HG03039 (cell line): Measurements from ENCODE around the gene DDX31.
"Not testable (repeated sequence)": the region's sequence is repeated elsewhere in the genome, so short reads cannot be mapped to it uniquely, and the experiment has no call there.

Source experiments
- ATAC-seq: cut with Tn5 transposase; IDR thresholded peaks from one replicate; pipeline ENCODE4 v1.9.1; 2021; ENCODE audit warnings: mild to moderate bottlenecking, moderate library complexity; ENCODE audit not compliant: unreplicated experiment

The DDX31 gene

DNA sequence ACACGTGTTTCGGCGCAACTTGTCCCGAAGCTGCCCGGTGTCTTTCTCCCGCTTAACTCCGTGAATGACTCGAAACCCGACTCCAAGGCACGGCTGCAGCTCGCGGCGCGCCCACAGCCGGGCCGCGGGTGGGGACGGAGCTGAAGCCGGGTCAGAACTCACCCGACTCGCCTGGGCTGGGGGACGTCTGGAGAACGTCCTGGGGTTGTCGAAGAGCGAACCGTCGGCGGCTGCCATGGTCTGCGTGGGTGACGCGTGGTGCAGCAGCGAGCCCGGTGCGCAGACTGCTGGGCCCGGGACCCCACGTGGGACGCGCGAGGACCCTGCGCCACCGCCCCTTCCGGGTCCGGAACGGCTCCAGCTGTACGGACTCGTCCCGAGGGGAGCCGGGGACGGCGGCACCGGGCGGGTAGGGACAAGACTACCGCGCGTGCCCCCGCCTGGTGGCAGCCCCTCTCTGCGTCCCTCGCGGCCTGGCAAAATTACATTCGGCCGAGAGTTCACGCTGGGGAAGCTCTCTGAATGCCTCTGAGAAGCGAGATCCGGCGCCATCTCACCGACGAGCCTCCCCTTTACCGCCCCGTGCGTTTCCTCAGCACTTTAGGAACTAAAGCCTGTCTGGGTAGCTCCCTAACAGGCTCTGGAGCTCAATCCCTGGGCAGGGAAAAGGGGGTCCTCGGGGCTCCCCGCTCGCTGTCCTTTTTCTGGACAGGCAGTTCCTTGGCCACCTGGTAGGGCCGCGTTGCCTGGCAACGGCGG is at the start of gene DDX31:
DDX31 (minus strand) TSS at position 286 of the 759 bp plus-strand sequence; CDS start at position 237, 49 bp downstream.
- ATAC-seq: peak; percentile 72

DNA sequence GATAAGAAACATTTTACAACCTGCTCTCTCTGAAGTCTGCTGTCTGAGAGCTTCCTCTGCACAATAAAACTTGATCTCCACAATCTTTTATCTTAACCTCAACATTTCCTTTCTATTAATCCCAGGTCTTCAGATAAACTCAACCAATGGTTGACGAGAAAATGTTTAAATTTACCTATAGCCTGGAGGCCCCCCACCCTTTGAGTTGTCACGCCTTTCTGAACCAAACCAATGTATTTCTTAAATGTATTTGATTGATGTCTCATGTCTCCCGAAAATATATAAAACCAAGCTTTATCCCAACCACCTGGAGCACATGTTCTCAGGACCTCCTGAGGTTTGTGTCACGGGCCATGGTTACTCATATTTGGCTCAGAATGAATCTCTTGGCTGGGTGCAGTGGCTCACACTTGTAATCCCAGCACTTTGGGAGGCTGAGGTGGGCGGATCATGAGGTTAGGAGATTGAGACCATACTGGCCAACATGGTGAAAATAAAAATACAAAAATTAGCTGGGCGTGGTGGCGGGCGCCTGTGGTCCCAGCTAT is 48.7 kb upstream of the DDX31 start:
- ATAC-seq: not testable (repeated sequence)

DNA sequence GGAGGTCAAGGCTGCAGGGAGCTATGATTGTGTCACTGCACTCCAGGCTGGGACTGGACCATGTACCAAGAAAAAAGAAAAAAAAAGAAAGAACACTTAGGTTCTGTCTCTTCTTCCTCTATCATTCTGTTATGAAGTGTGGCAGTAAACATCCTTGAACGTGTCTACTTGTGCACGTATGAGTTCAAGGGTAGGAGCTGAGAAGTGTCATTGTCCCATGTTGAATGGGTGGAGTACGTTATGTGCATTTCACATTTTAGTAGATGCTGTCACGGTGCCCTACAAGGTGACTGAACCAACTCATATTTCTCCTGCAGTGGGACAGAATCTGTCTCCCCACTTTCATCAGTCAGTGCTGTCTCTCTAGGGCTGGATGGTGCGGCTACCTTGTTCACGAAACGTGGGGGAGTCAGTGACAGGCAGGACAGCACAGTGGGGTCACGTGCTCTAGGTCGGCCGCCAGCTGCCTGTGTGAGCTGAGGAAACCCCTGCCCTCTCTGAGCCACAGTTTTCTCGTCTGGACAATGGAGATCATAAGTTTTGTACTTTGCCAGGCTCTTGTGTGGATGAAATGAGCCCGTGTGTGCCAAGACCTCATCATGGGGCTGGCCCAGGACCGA is 47.7 kb upstream of the DDX31 start:
- no peak for ATAC-seq

DNA sequence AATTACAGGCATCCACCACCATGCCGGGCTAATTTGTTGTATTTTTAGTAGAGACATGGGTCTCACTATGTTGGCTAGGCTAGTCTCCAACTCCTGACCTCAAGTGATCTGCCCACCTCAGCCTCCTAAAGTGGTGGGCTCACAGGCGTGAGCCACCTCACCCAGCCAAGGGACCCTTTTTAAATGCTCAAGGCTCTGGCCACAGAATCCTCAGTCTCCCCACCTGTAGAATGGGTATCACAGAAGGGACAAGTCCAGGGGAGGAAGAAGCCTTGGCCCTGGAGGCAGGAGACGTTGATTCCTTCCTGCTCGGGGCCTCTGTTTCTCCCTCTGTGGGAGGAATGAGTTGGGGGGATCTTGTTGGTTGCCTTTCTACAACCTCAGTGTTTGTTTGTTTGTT is 46.2 kb upstream of the DDX31 start:
- no peak for ATAC-seq

DNA sequence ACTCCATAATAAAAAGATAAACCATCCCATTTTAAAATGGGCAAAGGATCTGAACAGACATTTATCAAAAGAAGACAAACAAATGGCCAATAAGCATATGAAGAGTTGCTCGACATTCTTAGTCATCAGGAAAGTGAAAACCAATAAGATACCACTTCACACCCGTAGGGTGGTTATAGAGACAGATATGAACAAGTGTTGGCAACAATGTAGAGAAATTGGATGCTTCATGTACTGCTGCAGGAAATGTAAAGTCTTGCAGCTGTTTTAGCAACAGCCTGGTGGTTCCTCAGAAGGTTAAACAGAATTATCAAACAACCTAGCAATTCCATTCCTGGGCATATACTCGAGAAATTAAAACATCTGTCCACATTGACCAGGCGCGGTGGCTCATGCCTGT is 43.0 kb upstream of the DDX31 start:
- ATAC-seq: no peak

DNA sequence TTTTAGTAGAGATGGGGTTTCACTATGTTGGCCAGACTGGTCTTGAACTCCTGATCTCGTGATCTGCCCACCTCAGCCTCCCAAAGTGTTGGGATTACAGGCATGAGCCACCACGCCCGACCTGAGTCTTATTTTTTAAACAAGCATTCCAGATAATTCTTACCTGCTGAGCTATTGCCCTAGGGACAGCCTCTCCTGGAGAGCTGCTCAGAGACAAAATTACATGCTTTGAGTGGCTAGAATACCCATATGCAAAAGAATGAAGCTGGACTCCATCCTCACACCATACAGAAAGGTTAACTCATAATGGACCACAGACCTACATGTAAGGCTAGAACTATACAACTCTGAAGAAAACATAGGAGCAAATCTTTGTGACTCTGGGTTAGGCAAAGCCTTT is 42.1 kb upstream of the DDX31 start:
- no peak for ATAC-seq

DNA sequence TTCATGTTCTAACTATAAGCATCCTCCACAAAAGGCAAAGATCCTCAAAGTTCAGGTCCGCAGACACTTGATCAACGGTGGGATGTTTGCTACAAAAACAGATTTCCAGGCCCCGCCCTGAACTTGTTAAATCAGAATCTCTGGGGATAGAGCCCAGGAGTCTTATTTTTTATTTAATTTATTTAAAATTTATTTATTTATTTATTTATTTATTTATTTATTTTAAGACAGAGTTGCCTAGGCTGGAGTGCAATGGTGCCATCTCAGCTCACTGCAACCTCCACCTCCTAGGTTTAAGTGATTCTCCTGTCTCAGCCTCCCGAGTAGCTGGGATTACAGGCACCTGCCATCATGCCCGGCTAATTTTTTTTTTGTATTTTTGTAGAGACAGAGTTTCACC is 41.4 kb upstream of the DDX31 start:
- ATAC-seq: not testable (repeated sequence)

DNA sequence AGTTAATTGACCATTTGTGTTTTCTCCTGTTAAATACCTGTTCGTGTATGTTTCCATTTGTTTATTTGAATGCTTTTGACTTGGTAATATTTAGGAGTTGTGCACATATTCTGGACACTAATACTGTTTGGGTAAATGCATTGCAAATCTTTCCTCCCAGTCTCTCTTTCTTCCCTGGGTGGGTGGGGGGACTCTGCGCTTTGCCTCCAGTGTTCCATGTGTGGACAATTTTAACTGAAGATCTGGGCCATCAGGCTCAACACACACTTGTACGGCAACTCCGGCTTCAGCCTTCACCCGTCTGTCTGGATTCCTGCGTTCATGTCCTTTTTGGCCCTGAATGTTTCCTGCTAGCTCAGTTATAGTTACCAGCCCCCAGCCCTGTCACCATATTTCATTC is 40.5 kb upstream of the DDX31 start:
- no peak for ATAC-seq

DNA sequence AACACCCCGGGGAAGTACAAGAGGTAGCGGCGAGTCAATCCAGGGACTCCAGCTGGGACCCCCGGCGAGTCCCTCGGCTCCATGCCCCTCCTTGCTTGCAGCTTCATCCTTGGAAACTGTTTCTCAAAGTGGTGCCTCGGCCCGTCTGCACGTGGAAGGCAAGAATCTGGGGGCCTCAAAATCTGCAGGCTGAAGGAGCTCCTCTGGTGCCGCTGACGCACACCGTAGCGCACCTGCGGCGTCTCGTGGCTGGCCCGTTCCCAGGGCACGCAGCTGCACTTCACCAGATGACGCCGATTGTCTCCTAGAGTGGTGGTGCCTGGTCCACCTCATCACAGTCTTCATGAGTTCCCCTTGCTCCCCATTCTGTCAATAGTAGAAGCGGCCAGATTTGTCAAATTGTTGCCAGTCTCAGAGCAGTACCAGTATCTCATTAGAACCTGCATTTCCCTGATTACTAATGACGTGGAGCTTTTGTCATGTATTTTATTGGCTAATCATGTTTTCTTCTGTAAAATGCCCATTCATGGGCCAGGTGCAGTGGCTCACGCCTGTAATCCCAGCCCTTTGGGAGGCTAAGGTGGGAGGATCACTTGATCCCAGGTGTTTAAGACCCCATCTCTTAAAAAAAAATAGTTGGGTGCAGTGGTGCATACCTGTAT is 39.1 kb upstream of the DDX31 start:
- ATAC-seq: no peak

DNA sequence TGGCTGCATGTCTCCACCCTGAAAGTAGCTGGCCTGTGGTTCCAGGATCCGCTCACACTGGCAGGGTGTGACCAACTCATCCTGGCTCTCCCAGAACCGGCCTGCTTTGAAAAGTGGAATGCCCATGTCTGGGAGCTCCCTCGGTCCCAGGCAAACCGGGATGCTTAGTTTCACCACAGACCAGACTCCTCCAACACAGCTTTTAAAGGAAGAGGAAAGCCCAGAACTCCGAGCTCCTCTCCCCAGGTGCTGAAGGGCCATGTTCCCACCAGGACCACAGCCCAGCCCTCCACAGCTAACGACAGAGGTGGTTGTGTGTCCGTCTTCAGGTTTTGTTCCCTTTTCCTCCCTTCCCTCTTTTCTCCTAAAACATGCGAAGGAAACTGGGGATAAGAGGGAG is 38.5 kb upstream of the DDX31 start:
- no peak for ATAC-seq

DNA sequence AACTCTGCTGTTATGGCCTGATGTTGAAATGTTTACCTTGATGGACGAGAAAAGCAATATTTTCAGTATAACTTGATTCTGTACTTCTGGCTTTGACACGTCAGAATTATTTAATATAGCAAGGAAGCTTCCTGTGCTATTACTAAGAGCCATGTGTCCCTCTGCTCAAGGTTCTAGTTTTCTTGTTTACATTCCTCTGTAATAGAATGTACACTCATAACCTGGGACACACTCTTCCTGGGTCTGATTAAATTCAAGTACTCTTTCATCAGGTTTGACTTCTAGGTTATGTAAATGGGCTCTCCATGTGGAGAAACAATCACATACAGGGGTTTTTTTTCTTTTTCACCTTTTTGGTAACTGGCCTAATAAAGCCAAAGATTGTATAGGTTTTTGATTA is 33.6 kb upstream of the DDX31 start:
- ATAC-seq: no peak

DNA sequence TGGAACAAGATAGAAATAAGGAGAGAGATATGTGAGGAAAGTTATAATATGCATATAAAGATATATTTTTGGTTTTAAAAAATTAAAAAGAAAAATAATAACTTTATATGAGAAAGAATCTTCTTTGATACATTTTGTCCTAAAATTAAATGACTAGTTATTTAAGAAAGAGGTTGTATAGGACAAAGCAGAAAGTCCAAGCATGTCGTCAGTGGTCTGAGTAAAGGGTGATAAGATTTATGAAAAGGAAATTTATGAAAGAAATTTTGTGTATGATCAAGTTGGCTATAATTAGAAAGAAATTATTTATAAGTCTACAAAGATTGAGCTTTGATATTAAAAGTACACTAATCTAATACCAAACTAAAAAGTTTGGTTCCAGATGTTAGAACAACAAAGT is 32.5 kb upstream of the DDX31 start:
- ATAC-seq: no peak

DNA sequence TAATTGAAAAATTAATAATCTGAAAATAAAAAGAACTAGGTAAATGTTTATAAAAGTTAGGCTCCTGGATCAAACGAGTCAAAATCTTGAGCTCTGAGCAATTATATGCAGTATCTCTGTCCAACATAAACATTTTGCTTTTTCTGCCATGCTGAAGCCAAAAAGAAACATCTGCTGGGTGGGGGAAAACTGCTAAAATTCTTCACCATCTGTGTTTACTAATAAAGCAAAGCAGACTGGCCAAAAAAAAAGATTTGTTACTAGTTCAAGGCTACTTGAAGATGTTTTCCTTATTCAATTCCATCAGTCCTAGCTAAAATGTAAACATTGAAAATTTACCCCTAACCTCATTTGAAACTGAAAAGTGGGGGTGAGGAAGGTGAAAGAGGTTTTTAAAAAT is 30.2 kb upstream of the DDX31 start:
- no peak for ATAC-seq

DNA sequence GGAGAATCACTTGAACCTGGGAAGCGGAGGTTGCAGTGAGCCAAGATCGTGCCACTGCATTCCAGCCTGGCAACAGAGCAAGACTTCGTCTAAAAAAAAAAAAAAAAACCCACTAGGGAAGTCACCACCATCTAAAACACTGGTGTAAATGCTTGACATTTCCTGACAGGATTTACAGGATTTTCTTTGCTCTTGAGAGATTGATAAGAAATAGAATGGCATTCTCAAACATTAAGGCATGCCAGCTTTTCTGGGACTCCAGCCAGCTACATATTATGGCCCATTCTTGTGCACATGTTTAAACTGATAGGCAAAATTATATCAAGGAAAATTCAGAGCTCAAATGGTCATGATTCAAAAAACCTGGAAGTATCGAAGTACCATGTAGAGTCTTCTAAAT is 29.2 kb upstream of the DDX31 start:
- no peak for ATAC-seq

DNA sequence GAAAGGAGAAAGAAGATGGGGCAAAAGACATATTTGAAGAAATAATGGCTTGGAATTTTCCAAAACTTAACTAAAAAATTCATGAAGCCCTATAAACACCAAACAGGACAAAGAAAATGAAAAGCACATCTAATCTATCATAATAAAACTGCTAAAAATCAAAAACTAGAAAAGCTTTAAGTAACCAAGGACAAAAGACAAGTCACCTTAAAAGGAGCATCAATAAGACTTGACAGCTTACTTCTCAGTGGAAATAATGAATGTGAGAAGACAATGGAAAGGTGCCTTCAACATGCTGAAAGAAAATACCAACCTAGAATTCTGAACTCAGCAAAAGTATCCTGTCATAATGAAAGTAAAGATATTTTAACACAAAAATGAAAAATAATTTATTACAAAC is 27.4 kb upstream of the DDX31 start:
- ATAC-seq: no peak

DNA sequence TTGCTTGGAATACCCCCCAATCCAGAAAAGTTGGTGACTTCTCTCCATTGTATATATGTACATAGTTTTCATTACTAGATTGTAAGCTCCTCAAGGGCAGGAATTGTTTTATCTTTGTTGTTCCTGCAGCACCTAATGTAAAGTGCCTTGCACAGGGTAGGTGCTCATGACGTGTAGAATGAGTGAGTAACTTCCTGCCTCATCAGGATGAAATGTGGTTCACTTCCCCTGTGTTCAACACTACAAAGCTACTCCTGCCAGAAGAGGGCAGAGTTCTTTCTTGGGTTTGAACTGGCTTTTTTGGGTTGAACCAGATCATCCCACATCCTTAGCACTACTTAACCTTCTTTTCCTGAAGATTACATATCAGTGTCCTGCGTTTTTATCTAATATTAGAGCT is 24.4 kb upstream of the DDX31 start:
- ATAC-seq: no peak

DNA sequence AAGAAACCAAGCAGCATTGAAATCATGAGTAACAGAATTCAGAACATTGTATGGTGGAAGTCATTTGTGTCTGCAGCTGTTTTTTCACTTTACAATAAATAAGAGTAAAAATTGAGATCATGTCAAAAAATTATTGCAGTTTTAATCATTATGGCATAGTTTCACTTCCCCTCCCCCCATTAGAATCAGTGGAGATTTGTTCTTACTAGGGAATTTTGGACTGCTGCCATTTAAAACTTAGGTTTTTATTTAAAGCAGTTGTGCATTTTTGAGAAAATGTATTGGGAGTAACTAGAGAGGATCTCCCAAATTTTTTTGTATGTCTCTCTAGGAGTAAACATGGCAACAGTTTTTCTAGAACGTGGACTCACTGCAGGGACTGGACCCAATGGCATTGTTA is 20.9 kb upstream of the DDX31 start:
- no peak for ATAC-seq

DNA sequence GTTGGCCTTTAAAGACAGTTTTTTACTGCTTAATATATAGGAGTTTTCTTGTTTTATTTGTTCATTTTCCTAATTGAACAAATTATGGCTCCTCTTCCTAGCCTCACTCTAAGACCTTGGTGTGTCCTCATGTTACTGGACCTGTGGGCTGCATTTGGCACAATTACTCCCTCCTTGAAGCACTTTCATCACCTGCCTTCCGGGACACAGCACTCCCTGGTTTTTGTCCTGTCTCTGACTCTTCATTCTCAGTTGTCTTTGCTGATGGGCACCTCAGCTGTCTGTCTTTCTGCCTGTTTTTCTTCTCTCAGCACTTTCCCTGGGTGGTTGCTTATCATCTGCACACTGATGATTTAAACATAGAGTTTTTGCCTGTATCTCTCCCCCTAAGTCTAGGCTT is 14.1 kb upstream of the DDX31 start:
- no peak for ATAC-seq

DNA sequence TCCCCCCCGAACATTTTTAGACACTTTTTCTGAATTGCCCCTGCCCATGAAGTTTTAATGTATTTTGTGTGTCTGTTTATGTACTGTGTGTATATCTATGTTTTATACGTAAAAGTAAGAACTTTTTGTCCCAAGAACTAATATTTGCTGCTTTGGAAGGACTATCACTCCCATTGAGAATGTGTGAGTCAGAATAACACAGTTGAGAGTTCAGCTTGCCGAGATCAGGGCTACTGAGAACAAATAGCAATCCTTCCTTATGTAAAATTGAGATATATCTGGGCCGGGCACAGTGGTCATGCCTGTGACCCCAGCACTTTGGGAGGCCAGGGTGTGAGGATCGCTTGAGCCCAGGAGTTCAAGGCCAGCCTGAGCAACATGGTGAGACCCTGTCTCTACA is 11.8 kb upstream of the DDX31 start:
- no peak for ATAC-seq

DNA sequence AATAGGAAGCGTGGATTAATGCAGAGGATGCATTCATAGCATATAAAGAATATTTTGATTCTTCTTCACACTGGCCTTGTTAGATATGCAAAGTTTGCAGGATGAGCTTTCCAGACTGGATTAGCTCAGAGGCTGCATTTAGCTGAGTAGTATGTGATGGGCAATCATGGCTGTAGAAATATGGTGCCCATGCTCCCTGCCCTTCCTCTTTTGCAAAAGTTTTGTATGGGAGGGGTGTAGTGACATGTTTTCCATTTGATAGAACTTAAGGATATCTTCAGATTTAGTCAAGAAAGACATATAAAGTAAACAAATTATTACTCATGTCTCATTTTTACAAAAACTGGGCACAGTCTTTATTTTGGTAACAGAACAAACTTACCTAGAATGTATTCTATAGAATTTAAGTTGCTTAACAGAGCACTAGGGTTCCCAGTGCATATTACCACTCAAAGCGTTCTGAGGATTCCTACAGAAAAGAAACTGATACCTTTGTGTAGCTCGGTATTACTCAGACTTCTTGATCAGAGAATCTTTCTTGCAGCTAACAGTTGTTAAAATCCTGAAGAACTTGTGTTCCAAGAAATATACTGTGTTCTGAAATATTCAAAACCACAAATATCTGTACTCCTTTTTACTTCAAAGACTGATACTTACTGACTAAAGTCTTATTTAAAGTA is 10.3 kb upstream of the DDX31 start:
- ATAC-seq: no peak

DNA sequence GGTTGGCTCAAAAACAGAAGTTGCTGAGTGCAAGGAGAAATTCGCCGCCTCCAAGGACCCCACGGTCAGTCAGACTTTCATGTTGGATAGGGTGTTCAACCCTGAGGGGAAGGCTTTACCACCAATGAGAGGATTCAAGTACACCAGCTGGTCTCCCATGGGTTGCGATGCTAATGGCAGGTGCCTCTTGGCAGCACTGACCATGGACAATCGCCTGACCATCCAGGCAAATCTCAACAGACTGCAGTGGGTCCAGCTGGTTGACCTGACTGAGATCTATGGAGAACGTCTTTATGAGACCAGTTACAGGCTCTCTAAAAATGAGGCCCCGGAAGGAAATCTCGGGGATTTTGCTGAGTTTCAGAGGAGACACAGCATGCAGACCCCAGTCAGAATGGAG is 8.2 kb upstream of the DDX31 start:
- ATAC-seq: no peak
